ENCODE data around the gene GNG4.

GNG4 gene

DNA sequence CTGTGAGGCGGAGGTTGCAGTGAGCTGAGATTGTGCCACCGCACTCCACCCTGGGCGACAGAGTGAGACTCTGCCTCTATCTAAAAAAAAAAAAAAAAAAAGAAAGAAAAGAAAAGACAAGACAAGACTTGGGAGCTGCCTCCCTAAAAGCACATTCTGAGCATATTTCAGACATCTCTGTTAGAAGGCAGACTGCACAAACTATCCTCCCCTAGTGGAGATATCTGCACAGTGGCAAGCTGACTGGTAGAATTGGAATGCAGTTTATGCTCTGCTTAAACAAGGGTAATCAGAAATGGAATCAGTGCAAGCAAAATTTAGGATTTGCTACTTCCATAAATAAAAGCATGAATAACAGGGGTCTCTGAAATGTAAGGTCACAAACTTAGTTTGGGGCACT lies 31.8 kb downstream of the GNG4 start:
- Histone ChIP-seq H3K9me2 (replicated peaks; ENCODE audit: insufficient read depth, low read length) (no peaks in the 10 kb centered on the region), H3F3A (ENCODE audit: insufficient read depth, low read length) (no peaks in the 10 kb centered on the region), H3K9me3 (replicated peaks; ENCODE audit: insufficient read depth, low read length) (no peaks in the 10 kb centered on the region), H3K27ac (ENCODE audit: low read length) (no peak overlapping the region), H3K4me2 (ENCODE audit: low read depth, low read length) (no peak overlapping the region), H3K27me3 (replicated peaks; ENCODE audit: insufficient read depth, low read length) (no peaks in the 10 kb centered on the region), H3K79me2 (ENCODE audit: low read length) (no peaks in the 10 kb centered on the region), H4K20me1 (ENCODE audit: insufficient read depth, low read length) (no peaks in the 10 kb centered on the region), H3K36me3 (replicated peaks; ENCODE audit: insufficient read depth, low read length) (no peaks in the 10 kb centered on the region), H2AFZ (ENCODE audit: low read length) (no peak overlapping the region), H3K4me3 (ENCODE audit: low read length) (no peak overlapping the region), H3K4me1 (ENCODE audit: low read length) (no peaks in the 10 kb centered on the region), H3K9ac (ENCODE audit: low read length) (no peak overlapping the region)
- DNase-seq: no peak
- TF ChIP-seq, protein P1, sequence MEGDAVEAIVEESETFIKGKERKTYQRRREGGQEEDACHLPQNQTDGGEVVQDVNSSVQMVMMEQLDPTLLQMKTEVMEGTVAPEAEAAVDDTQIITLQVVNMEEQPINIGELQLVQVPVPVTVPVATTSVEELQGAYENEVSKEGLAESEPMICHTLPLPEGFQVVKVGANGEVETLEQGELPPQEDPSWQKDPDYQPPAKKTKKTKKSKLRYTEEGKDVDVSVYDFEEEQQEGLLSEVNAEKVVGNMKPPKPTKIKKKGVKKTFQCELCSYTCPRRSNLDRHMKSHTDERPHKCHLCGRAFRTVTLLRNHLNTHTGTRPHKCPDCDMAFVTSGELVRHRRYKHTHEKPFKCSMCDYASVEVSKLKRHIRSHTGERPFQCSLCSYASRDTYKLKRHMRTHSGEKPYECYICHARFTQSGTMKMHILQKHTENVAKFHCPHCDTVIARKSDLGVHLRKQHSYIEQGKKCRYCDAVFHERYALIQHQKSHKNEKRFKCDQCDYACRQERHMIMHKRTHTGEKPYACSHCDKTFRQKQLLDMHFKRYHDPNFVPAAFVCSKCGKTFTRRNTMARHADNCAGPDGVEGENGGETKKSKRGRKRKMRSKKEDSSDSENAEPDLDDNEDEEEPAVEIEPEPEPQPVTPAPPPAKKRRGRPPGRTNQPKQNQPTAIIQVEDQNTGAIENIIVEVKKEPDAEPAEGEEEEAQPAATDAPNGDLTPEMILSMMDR (IDR thresholded peaks at IDR 0.05; ENCODE audit: low read length): no peak
- TF ChIP-seq EZH2phosphoT487 (IDR thresholded peaks at IDR 0.05; ENCODE audit: low read length) (no peak), EZH2 (optimal IDR thresholded peaks at IDR 0.05; ENCODE audit: low read depth, low read length) (no peak)

DNA sequence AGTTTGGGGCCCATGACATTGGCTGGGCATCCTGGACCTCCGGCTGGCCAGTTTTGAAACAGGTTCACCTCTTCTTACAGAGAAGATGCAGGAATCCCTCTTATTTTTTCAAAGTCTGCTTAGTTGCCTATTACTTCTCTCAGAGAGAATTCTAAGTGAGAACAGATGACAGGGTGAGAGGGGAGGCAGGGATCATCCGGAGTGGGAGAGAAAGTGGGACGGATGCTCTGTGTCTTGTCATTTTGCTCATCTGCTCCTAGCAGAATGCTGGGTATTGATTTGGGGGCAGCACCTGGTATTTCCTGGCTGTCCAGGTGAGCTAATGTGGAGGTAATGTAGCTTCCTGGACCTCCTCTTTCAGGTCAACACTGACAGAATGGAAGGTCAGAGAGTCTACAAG lies 32.4 kb downstream of the GNG4 start:
- no peaks in the 10 kb centered on the region for H3K79me2 ChIP-seq (ENCODE audit: low read length)
- no peaks in the 10 kb centered on the region for H3K9me3 ChIP-seq (replicated peaks; ENCODE audit: insufficient read depth, low read length)
- H3K9ac ChIP-seq (ENCODE audit: low read length): no peak overlapping the region
- H3K4me1 ChIP-seq (ENCODE audit: low read length): no peaks in the 10 kb centered on the region
- no peak overlapping the region for H3K27ac ChIP-seq (ENCODE audit: low read length)
- H3K27me3 ChIP-seq (replicated peaks; ENCODE audit: insufficient read depth, low read length): no peaks in the 10 kb centered on the region
- H3K4me3 ChIP-seq (ENCODE audit: low read length): no peak overlapping the region
- TF ChIP-seq EZH2phosphoT487 (IDR thresholded peaks at IDR 0.05; ENCODE audit: low read length) (no peak), EZH2 (optimal IDR thresholded peaks at IDR 0.05; ENCODE audit: low read depth, low read length) (no peak)
- TF ChIP-seq, protein P1 (IDR thresholded peaks at IDR 0.05; ENCODE audit: low read length): no peak
- H3K9me2 ChIP-seq (replicated peaks; ENCODE audit: insufficient read depth, low read length): no peaks in the 10 kb centered on the region
- H4K20me1 ChIP-seq (ENCODE audit: insufficient read depth, low read length): no peaks in the 10 kb centered on the region
- H2AFZ ChIP-seq (ENCODE audit: low read length): no peak overlapping the region
- DNase-seq: no peak
- H3F3A ChIP-seq (ENCODE audit: insufficient read depth, low read length): no peaks in the 10 kb centered on the region
- H3K4me2 ChIP-seq (ENCODE audit: low read depth, low read length): no peak overlapping the region
- H3K36me3 ChIP-seq (replicated peaks; ENCODE audit: insufficient read depth, low read length): no peaks in the 10 kb centered on the region

DNA sequence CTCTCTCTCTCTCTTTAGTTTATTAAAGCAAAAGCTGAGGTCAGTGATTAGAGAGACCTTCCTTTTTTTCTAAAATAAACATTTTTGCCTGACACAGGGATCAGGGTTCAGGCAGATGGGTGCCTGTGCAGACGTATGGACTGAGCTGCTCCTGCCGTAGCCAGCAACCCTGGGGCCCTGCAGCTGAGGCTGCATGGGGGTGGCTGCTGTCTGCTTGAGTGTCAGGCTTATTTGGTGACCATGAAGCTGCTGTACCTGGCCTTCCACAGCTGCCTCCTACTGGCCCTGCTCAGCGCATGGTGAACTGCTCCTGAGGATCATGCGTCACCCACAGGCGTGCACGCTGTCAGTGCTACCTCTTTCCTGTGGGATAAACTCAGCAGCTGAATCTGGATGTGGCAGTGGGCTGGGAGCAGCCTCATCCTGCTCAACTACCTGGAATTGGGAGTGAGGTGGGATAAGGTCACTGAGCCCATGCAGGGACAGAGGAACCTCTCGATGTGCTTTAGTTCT lies 35.1 kb downstream of the GNG4 start:
- no peak for DNase-seq
- H3K4me2 ChIP-seq (ENCODE audit: low read depth, low read length): no peak overlapping the region
- H2AFZ ChIP-seq (ENCODE audit: low read length): no peak overlapping the region
- H3K9ac ChIP-seq (ENCODE audit: low read length): no peak overlapping the region
- no peak for TF ChIP-seq EZH2 (optimal IDR thresholded peaks at IDR 0.05; ENCODE audit: low read depth, low read length)
- TF ChIP-seq, protein P1 (IDR thresholded peaks at IDR 0.05; ENCODE audit: low read length): no peak
- TF ChIP-seq EZH2phosphoT487 (IDR thresholded peaks at IDR 0.05; ENCODE audit: low read length): no peak
- H3K36me3 ChIP-seq (replicated peaks; ENCODE audit: insufficient read depth, low read length): no peaks in the 10 kb centered on the region
- H3K27ac ChIP-seq (ENCODE audit: low read length): no peak overlapping the region
- H3F3A ChIP-seq (ENCODE audit: insufficient read depth, low read length): no peaks in the 10 kb centered on the region
- no peak overlapping the region for H3K4me3 ChIP-seq (ENCODE audit: low read length)
- no peaks in the 10 kb centered on the region for H3K9me2 ChIP-seq (replicated peaks; ENCODE audit: insufficient read depth, low read length)
- H3K9me3 ChIP-seq (replicated peaks; ENCODE audit: insufficient read depth, low read length): no peaks in the 10 kb centered on the region
- no peaks in the 10 kb centered on the region for H3K27me3 ChIP-seq (replicated peaks; ENCODE audit: insufficient read depth, low read length)
- H3K4me1 ChIP-seq (ENCODE audit: low read length): no peaks in the 10 kb centered on the region
- H4K20me1 ChIP-seq (ENCODE audit: insufficient read depth, low read length): no peaks in the 10 kb centered on the region
- H3K79me2 ChIP-seq (ENCODE audit: low read length): no peaks in the 10 kb centered on the region
